Gastrocnemius medialis (tissue), 4 donors: ENCODE data around the gene DOLPP1. TPM values are rescaled to one million over a fixed set of nuclear protein-coding genes. Genes with fewer than 3 reads are reported as not detected.

Experiments
- ATAC-seq, 2 donors: fragments of 150-250 bp; one replicate each; pipeline ENCODE4 v1.9.1; 2016
- DNase-seq, 2 donors: peaks; one replicate each; pipeline ENCODE4 v3.0.0-alpha.2; 2019
- H3K27ac ChIP-seq, 4 donors: fragments of 200-600 bp; sonication (generic); 1 replicate in 1 of 4; 2 replicates in 3 of 4; pipeline ENCODE4 v1.5.1; 2016 to 2018; ENCODE audit warnings: mild to moderate bottlenecking in 2 of 4, moderate library complexity in 1 of 4
- H3K27me3 ChIP-seq, 3 donors: fragments of 200-600 bp; sonication (generic) in 2 of 3; 1 replicate in 1 of 3; 2 replicates in 2 of 3; pipeline versions ENCODE4 v1.5.1 to v1.6.0; 2016 to 2019; ENCODE audit warnings: mild to moderate bottlenecking in 1 of 3, moderate library complexity in 1 of 3
- H3K36me3 ChIP-seq, 2 donors: fragments of 200-600 bp; sonication (generic) in 1 of 2; one replicate each; pipeline ENCODE4 v1.5.1; 2017 to 2018
- H3K4me1 ChIP-seq, 2 donors: fragments of 200-600 bp; sonication (generic) in 1 of 2; one replicate each; pipeline ENCODE4 v1.5.1; 2016 to 2017; ENCODE audit warnings: mild to moderate bottlenecking in 2 of 2
- H3K4me3 ChIP-seq, 4 donors: fragments of 200-600 bp; sonication (generic) in 3 of 4; 1 replicate in 1 of 4; 2 replicates in 3 of 4; pipeline ENCODE4 v1.5.1; 2016 to 2019; ENCODE audit warnings: mild to moderate bottlenecking in 2 of 4
- H3K9me3 ChIP-seq, 3 donors: fragments of 200-600 bp; sonication (generic) in 2 of 3; 1 replicate in 1 of 3; 2 replicates in 2 of 3; pipeline ENCODE4 v1.5.1; 2016 to 2019
- POLR2A ChIP-seq, 2 donors: fragments of 450-650 bp; IDR thresholded peaks; one replicate each; pipeline ENCODE4 v1.6.1; 2017; ENCODE audit warnings: antibody characterized with exemption in 2 of 2, mild to moderate bottlenecking in 2 of 2, moderate library complexity in 2 of 2
- in situ Hi-C, 4 donors: fragments of 200-750 bp; cut with MboI; loops; one replicate each; pipeline versions ENCODE4 v1.15.0 to v1.8.0; 2017; ENCODE audit warnings: low sequenced_read_pairs in 4 of 4
- intact Hi-C: fragments of 100-400 bp; cut with DNase I; formaldehyde crosslinking; loops from one replicate; pipeline ENCODE4 v1.15.1; 2023; ENCODE audit warnings: low total_unique reads
- total RNA-seq, 4 donors: library from RNA; depleted of rRNA; stranded (reverse); fragments of >200 nt; gene quantifications; one replicate each; pipeline versions ENCODE4 v1.1.0 to v1.2.3, GENCODE V29; 2016
- TF ChIP-seq, protein P1 (sequence below), 5 experiments: fragments of 450-650 bp in 3 of 5; fragments of 200-600 bp in 2 of 5; sonication (generic) in 2 of 5; IDR thresholded peaks in 4 of 5; conservative IDR thresholded peaks in 1 of 5; 1 replicate in 4 of 5; 2 replicates in 1 of 5; pipeline ENCODE4 v1.5.1; 2016 to 2019; ENCODE audit warnings: antibody characterized with exemption in 5 of 5, mild to moderate bottlenecking in 3 of 5, moderate library complexity in 3 of 5

The DOLPP1 gene
- total RNA-seq, 4 donors from 2014 or later, result 1.6 to 4.7 (median 2.8) TPM

DNA sequence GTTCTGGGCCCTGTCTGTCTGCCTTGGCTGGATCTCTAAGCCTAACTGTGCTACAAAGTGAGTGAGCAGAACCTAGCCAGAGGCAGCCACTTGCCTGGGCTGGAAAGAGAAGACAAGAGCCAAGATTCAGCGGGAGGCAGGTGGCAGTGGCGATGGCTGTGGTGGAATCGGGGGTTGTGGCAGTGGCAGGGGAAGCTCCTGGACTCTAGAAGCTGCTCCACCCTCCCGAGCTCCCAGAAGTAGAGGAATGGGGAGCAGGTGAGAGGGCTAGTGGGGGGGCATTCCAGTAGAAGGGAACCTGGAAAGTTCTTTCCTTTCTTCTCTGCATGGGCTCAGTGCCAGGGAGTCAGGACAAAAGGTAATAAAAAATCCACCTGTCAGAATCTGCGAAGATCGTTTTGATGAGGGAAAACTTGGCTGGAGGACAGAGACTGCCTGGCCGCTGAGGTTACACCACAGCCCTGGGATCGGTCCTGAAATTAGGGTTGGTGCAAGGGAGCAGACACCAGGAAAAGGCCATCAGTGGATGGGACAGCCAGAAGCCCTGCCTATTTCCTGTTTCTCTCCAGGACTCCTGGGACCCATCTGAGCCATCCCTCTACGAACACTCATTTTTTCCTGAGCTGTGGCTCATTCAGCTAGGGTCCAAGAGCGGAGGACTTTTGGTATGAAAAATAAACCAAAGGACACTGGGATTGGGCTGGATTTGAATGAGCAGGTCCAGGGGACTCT is 28.1 kb downstream of the DOLPP1 start:
- no peaks in the 10 kb centered on the region for H3K9me3 ChIP-seq
- intact Hi-C loops, result no loop called here
- H3K27me3 ChIP-seq, result no peaks in the 10 kb centered on the region
- ATAC-seq, result peak in 1 of 2 donors; percentile 8
- H3K4me3 ChIP-seq, result peak overlapping the region; percentile 68 to 99 (median 84)
- H3K36me3 ChIP-seq, result no peaks in the 10 kb centered on the region
- peak; percentile 41 to 76 for DNase-seq
- H3K27ac ChIP-seq, result peak overlapping the region; percentile 92 to 99 (median 96)
- in situ Hi-C loops, result no loop called here
- peaks cover 45 to 52% of the 10 kb centered on the region in 2 donors for H3K4me1 ChIP-seq
- no peak for TF ChIP-seq POLR2A (IDR thresholded peaks at IDR 0.05)
- TF ChIP-seq, protein P1, sequence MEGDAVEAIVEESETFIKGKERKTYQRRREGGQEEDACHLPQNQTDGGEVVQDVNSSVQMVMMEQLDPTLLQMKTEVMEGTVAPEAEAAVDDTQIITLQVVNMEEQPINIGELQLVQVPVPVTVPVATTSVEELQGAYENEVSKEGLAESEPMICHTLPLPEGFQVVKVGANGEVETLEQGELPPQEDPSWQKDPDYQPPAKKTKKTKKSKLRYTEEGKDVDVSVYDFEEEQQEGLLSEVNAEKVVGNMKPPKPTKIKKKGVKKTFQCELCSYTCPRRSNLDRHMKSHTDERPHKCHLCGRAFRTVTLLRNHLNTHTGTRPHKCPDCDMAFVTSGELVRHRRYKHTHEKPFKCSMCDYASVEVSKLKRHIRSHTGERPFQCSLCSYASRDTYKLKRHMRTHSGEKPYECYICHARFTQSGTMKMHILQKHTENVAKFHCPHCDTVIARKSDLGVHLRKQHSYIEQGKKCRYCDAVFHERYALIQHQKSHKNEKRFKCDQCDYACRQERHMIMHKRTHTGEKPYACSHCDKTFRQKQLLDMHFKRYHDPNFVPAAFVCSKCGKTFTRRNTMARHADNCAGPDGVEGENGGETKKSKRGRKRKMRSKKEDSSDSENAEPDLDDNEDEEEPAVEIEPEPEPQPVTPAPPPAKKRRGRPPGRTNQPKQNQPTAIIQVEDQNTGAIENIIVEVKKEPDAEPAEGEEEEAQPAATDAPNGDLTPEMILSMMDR (IDR thresholded peaks at IDR 0.05 in 4 of 5, conservative IDR thresholded peaks at IDR 0.05 in 1 of 5), result no peak

DNA sequence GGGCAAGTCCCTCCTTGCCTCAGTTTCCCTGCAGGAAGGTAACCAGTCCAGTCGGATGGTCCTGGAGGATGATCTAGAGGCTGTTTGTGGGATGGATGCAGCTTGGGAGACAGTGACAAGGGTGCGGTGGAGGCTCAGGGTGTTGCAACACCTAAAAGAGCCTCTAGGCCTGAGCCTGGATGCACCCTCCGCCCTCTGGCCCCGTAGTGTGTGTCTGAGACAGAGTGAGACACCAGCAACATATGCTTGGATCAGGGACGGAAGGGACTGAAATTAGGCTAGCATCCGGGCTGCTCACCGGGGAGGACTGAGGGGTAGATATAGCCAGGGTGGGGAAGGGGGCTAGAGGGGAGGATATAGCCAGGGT is 28.6 kb downstream of the DOLPP1 start:
- peaks cover 48 to 49% of the 10 kb centered on the region in 2 donors for H3K4me1 ChIP-seq
- intact Hi-C loops (no loop called here), in situ Hi-C loops (no loop called here)
- H3K27me3 ChIP-seq, result no peaks in the 10 kb centered on the region
- DNase-seq (peak in 1 of 2 donors; percentile 69), ATAC-seq (peak in 1 of 2 donors; percentile 9)
- H3K9me3 ChIP-seq, result no peaks in the 10 kb centered on the region
- peak overlapping the region; percentile 68 to 99 (median 84) for H3K4me3 ChIP-seq
- no peak for TF ChIP-seq POLR2A (IDR thresholded peaks at IDR 0.05)
- TF ChIP-seq, protein P1 (IDR thresholded peaks at IDR 0.05 in 4 of 5, conservative IDR thresholded peaks at IDR 0.05 in 1 of 5), result no peak
- peak overlapping the region; percentile 92 to 99 (median 96) for H3K27ac ChIP-seq
- no peaks in the 10 kb centered on the region for H3K36me3 ChIP-seq

DNA sequence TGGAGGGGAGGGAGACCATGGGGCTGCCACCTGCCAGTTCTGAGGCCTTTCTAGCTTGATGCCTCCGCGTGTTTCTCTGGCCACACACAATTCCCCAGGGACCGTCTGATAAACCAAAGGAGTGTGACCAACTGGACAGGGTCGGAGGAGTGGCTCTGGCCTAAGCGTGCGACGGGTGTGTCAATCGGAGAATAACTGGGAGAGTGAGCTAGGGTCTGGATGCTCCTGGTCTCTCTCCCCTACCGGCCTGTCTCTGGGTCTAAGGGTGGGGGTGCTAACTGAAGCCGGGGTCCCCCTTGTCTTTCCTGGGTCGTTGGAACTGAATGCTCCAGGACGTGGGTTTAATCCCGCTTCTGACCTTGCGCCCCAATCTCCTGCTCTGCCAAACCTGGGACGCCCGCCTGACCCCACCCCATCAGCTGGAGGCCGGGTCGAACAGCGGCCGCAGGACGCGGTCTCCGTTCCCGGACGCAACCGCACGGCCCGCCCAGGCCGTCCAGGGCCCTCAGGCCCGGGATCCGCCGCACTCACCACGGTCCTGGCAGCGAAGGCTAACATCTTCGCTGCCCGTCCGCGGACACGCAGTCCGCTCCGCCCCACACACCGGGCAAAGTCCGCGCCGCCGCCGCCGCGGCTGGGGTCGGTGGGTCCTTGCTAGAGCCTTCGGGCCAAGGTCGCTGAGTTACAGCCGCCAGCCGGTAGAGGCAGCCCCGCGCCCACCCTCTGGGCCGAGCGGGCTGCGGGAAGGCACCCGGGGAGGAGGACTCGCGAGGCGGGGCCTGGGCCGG is 29.2 kb downstream of the DOLPP1 start:
- intact Hi-C loops, result loop anchor here (2.0 kb wide), 2 partner anchors 29 to 81 kb away; partner anchors contain the start of genes DOLPP1 and SH3GLB2
- H3K36me3 ChIP-seq, result no peaks in the 10 kb centered on the region
- in situ Hi-C loops, result no loop called here
- DNase-seq, result peak; percentile 42 to 63
- ATAC-seq, result peak; percentile 12 to 21
- peak overlapping the region; percentile 92 to 99 (median 96) for H3K27ac ChIP-seq
- H3K27me3 ChIP-seq, result no peaks in the 10 kb centered on the region
- peaks cover 53 to 56% of the 10 kb centered on the region in 2 donors for H3K4me1 ChIP-seq
- no peaks in the 10 kb centered on the region for H3K9me3 ChIP-seq
- no peak for TF ChIP-seq POLR2A (IDR thresholded peaks at IDR 0.05)
- TF ChIP-seq, protein P1 (IDR thresholded peaks at IDR 0.05 in 4 of 5, conservative IDR thresholded peaks at IDR 0.05 in 1 of 5), result no peak
- H3K4me3 ChIP-seq, result peak overlapping the region; percentile 68 to 99 (median 84)

DNA sequence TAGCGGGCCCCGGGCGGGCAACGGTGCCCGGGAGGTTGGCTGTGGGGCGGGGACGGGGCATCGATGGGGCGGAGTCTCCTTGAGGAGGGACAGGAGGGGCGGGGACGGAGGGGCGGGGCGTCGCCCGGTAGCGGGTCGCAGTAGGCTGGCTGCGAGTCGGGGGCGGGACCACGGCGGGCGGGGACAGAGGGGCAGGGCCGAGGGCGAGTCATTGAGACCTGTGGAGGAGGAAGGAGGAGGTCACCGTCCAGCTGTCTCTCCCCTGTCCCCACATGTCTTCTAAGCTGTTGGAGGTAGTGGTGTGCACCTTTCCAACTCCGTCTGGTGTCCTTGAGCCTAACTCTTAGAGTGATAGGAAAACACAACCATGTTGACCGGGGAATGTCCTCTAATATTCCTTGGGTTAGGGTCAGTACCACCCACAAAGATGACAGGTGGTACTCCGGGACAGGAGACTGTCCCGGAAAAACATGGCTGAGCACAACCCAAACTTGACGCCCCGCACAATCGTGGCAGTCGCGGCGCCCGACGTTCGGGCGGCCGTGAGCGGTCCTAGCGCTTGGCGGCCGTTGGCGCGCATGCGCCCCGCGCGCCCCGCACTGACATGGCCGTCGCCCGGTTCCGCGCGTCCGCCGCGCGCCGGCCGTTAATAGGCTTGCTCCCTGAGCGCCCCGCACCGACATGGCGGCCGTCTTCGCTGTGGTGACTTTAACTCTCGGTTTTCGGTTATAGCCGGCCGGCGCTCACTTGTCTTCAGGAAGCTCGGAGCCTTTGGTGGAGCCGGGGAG is 30.0 kb downstream of the DOLPP1 start, which contains the start of the genes CRAT and PTPA:
Gene CRAT (minus strand): TSS at position 54 of the 788 bp plus-strand sequence. CDS start 284 bp downstream, outside the sequence.
Gene PTPA (plus strand): TSS at position 676 of the 788 bp plus-strand sequence. CDS start 186 bp downstream, outside the sequence.
- Histone ChIP-seq H3K36me3 (no peaks in the 10 kb centered on the region), H3K27me3 (no peaks in the 10 kb centered on the region), H3K4me1 (peaks cover 55 to 60% of the 10 kb centered on the region in 2 donors), H3K9me3 (no peaks in the 10 kb centered on the region), H3K4me3 (peak within 1 kb of the TSS; percentile 68 to 99 (median 91)), H3K27ac (peak within 1 kb of the TSS; percentile 92 to 99 (median 96))
- peak; percentile 97 to 99 for TF ChIP-seq POLR2A (IDR thresholded peaks at IDR 0.05)
- TF ChIP-seq, protein P1 (IDR thresholded peaks at IDR 0.05 in 4 of 5, conservative IDR thresholded peaks at IDR 0.05 in 1 of 5), result peak in 1 of 5 experiments; percentile 12
- DNase-seq, result peak; percentile 98
- in situ Hi-C loops (no loop called here), intact Hi-C loops (loop anchor here (2.0 kb wide), 2 partner anchors 30 to 82 kb away; partner anchors contain the start of genes DOLPP1 and SH3GLB2)
- ATAC-seq, result peak; percentile 78 to 84
